GM12891 (cell line): Measurements from ENCODE around the gene COPZ1.

Experiments used
- DNase-seq: peaks from one replicate; pipeline ENCODE4 v3.0.0; 2011; ENCODE audit warnings: low spot score; ENCODE audit not compliant: insufficient read length
- FAIRE-seq: peaks from 2 replicates; lab custom pipeline; 2011; peaks lifted over from hg19 to GRCh38; lab: Jason Lieb, UNC
- PAX5 ChIP-seq: IDR thresholded peaks from 2 replicates; pipeline ENCODE4 v1.6.1; 2011; ENCODE audit warnings: low read length, moderate library complexity, mild to moderate bottlenecking; ENCODE audit not compliant: insufficient read depth, severe bottlenecking
- POLR2A ChIP-seq: IDR thresholded peaks from 2 replicates; pipeline ENCODE4 v1.6.1; 2011; ENCODE audit warnings: low read depth, low read length, control low read depth
- POLR2AphosphoS5 ChIP-seq: IDR thresholded peaks from 2 replicates; pipeline ENCODE4 v1.6.1; 2011; ENCODE audit warnings: low read depth, low read length, control low read depth
- POU2F2 ChIP-seq: IDR thresholded peaks from 2 replicates; pipeline ENCODE4 v1.6.1; 2011; ENCODE audit warnings: low read depth, mild to moderate bottlenecking, control low read depth, low read length, moderate library complexity
- SPI1 ChIP-seq: IDR thresholded peaks from 2 replicates; pipeline ENCODE4 v1.6.1; 2011; ENCODE audit warnings: low read depth, low read length, control low read depth
- TAF1 ChIP-seq: IDR thresholded peaks from 2 replicates; pipeline ENCODE4 v1.6.1; 2011; ENCODE audit warnings: low read depth, low read length, control low read depth

Gene COPZ1

GRCh38 chr12:54373649-54374561 is 49.0 kb downstream of the COPZ1 start:
- no peak for TF ChIP-seq POLR2AphosphoS5
- TF ChIP-seq SPI1: no peak
- no peak for TF ChIP-seq TAF1
- no peak for TF ChIP-seq PAX5
- TF ChIP-seq POU2F2: no peak
- no peak for TF ChIP-seq POLR2A
- FAIRE-seq: no peak
- no peak for DNase-seq

GRCh38 chr12:54374562-54375258 is 49.8 kb downstream of the COPZ1 start:
- FAIRE-seq (no peak), DNase-seq (no peak)
- TF ChIP-seq TAF1: no peak
- TF ChIP-seq POU2F2: no peak
- no peak for TF ChIP-seq POLR2AphosphoS5
- TF ChIP-seq SPI1: no peak
- no peak for TF ChIP-seq POLR2A
- no peak for TF ChIP-seq PAX5

- no peak for FAIRE-seq
Measured at GRCh38 chr12:54375259-54375579, 50.3 kb downstream of the COPZ1 start.

GRCh38 chr12:54376596-54376995 is 51.7 kb downstream of the COPZ1 start:
- DNase-seq (no peak), FAIRE-seq (no peak)
- TF ChIP-seq POU2F2 (no peak), SPI1 (no peak), POLR2AphosphoS5 (no peak), TAF1 (no peak), PAX5 (no peak), POLR2A (no peak)

More at GRCh38 chr12:54375259-54375579, 50.3 kb downstream of the COPZ1 start:
- TF ChIP-seq POLR2A: no peak
- TF ChIP-seq POU2F2: no peak
- TF ChIP-seq SPI1: no peak
- no peak for TF ChIP-seq PAX5
- no peak for TF ChIP-seq TAF1
- no peak for TF ChIP-seq POLR2AphosphoS5
- no peak for DNase-seq

- no peak for TF ChIP-seq PAX5
- no peak for TF ChIP-seq TAF1
- no peak for TF ChIP-seq POLR2AphosphoS5
- TF ChIP-seq SPI1: no peak
- FAIRE-seq: no peak
- no peak for DNase-seq
Measured at GRCh38 chr12:54377007-54377406, 52.1 kb downstream of the COPZ1 start.

- no peak for FAIRE-seq
- no peak for DNase-seq
- TF ChIP-seq SPI1 (no peak), TAF1 (no peak), POU2F2 (no peak), PAX5 (no peak), POLR2A (no peak), POLR2AphosphoS5 (no peak)
Measured at GRCh38 chr12:54377797-54378515, 53.0 kb downstream of the COPZ1 start.

- no peak for FAIRE-seq
- DNase-seq: no peak
Measured at GRCh38 chr12:54378796-54379397, 54.0 kb downstream of the COPZ1 start.

GRCh38 chr12:54379398-54380201 is 54.7 kb downstream of the COPZ1 start:
- DNase-seq (peak; percentile 92), FAIRE-seq (peak; percentile 87)
- TF ChIP-seq POLR2AphosphoS5: no peak
- TF ChIP-seq SPI1: 0 out of 2 replicates have a peak, but pooled peaks have one; percentile 2

More at GRCh38 chr12:54378796-54379397, 54.0 kb downstream of the COPZ1 start:
- TF ChIP-seq POLR2AphosphoS5 (no peak), TAF1 (no peak), POU2F2 (no peak), PAX5 (no peak), SPI1 (no peak), POLR2A (no peak)
